HG03521 (cell line): Measurements from ENCODE around the gene EDC4.
"Not testable (repeated sequence)": the region's sequence is repeated elsewhere in the genome, so short reads cannot be mapped to it uniquely, and the experiment has no call there.

ENCODE experiments used
- ATAC-seq: cut with Tn5 transposase; IDR thresholded peaks from one replicate; pipeline ENCODE4 v1.9.1; 2021; ENCODE audit warnings: mild to moderate bottlenecking, moderate library complexity; ENCODE audit not compliant: unreplicated experiment

Gene EDC4

GRCh38 chr16:67872631-67873434, at the start of gene EDC4:
Gene EDC4, plus strand, starts transcription at chr16:67873052. Its CDS starts 210 bp downstream, at chr16:67873262.
- peak; percentile 77 for ATAC-seq

GRCh38 chr16:67825119-67825518, 47.7 kb upstream of the EDC4 start:
- no peak for ATAC-seq

GRCh38 chr16:67825906-67826305, 46.9 kb upstream of the EDC4 start:
- ATAC-seq, result no peak

- ATAC-seq, result no peak
Measured at GRCh38 chr16:67828651-67829050, 44.2 kb upstream of the EDC4 start.

- no peak for ATAC-seq
Measured at GRCh38 chr16:67833030-67833414, 39.8 kb upstream of the EDC4 start.

GRCh38 chr16:67833415-67834241, 39.2 kb upstream of the EDC4 start:
- ATAC-seq, result peak; percentile 95

- no peak for ATAC-seq
Measured at GRCh38 chr16:67834242-67834614, 38.6 kb upstream of the EDC4 start.

- ATAC-seq, result not testable (repeated sequence)
Measured at GRCh38 chr16:67837190-67837589, 35.7 kb upstream of the EDC4 start.

GRCh38 chr16:67837811-67838210, 35.0 kb upstream of the EDC4 start:
- ATAC-seq, result no peak

- ATAC-seq, result no peak
Measured at GRCh38 chr16:67841198-67841815, 31.5 kb upstream of the EDC4 start.

GRCh38 chr16:67841816-67842508, 30.9 kb upstream of the EDC4 start, which contains the start of gene THAP11:
Gene THAP11, plus strand, starts transcription at chr16:67842320. Its CDS starts 235 bp downstream, at chr16:67842555.
- peak; percentile 43 for ATAC-seq

- peak; percentile 3 for ATAC-seq
Measured at GRCh38 chr16:67842509-67843342, 30.1 kb upstream of the EDC4 start.

GRCh38 chr16:67843343-67843765, 29.5 kb upstream of the EDC4 start:
- no peak for ATAC-seq

- ATAC-seq, result no peak
Measured at GRCh38 chr16:67844497-67844896, 28.4 kb upstream of the EDC4 start.

- no peak for ATAC-seq
Measured at GRCh38 chr16:67845291-67846062, 27.4 kb upstream of the EDC4 start.

GRCh38 chr16:67846063-67846319, 26.9 kb upstream of the EDC4 start:
- no peak for ATAC-seq

- peak; percentile 57 for ATAC-seq
Measured at GRCh38 chr16:67846320-67847063, 26.4 kb upstream of the EDC4 start, which contains the start of gene NUTF2. Gene NUTF2, plus strand, starts transcription at chr16:67846933. Its CDS starts 18,198 bp downstream, at chr16:67865131.

GRCh38 chr16:67847064-67847861, 25.6 kb upstream of the EDC4 start, which contains the start of gene CENPT:
Gene CENPT, minus strand, starts transcription at chr16:67847693. Its CDS starts 13,834 bp downstream, at chr16:67833859.
- peak; percentile 37 for ATAC-seq
